Right kidney (tissue), 9 donors: ENCODE results near the gene GALC.
A peak's percentile ranks its signal among the peaks of the same experiment; 100 is the strongest.
"Not testable (repeated sequence)": the region's sequence is repeated elsewhere in the genome, so short reads cannot be mapped to it uniquely, and the experiment has no call there.

Experiments
- DNase-seq: peaks from one replicate; pipeline ENCODE4 v3.0.0-alpha.2; 2016
- long read RNA-seq, 8 donors: transcript quantifications; one replicate each; lab custom pipeline, GENCODE V29; 2026

The GALC gene
- long read RNA-seq, donor 1, partial matches to known transcripts: 0 of 4 reads
- long read RNA-seq, donor 1, other reads (novel, unspliced or antisense): 0 of 4 reads
- long read RNA-seq, donor 2, transcript GALC-201 (17 exons, 3,883 nt): major isoform, 6 of 6 reads
- long read RNA-seq, donor 2, partial matches to known transcripts: 0 of 6 reads
- long read RNA-seq, donor 2, other reads (novel, unspliced or antisense): 0 of 6 reads
- long read RNA-seq, donor 3, partial matches to known transcripts: 0 of 1 reads
- long read RNA-seq, donor 3, other reads (novel, unspliced or antisense): 0 of 1 reads
- long read RNA-seq, donor 4, partial matches to known transcripts: 0 of 4 reads
- long read RNA-seq, donor 4, other reads (novel, unspliced or antisense): 0 of 4 reads
- long read RNA-seq, donor 5, partial matches to known transcripts: 5 of 8 reads
- long read RNA-seq, donor 5, other reads (novel, unspliced or antisense): 0 of 8 reads
- long read RNA-seq, donor 6, partial matches to known transcripts: 0 of 3 reads
- long read RNA-seq, donor 6, other reads (novel, unspliced or antisense): 0 of 3 reads
- long read RNA-seq, donor 7: 0 reads
- long read RNA-seq, donor 8, transcript GALC-201 (17 exons, 3,883 nt): major isoform, 10 of 10 reads
- long read RNA-seq, donor 8, partial matches to known transcripts: 0 of 10 reads
- long read RNA-seq, donor 8, other reads (novel, unspliced or antisense): 0 of 10 reads

DNA sequence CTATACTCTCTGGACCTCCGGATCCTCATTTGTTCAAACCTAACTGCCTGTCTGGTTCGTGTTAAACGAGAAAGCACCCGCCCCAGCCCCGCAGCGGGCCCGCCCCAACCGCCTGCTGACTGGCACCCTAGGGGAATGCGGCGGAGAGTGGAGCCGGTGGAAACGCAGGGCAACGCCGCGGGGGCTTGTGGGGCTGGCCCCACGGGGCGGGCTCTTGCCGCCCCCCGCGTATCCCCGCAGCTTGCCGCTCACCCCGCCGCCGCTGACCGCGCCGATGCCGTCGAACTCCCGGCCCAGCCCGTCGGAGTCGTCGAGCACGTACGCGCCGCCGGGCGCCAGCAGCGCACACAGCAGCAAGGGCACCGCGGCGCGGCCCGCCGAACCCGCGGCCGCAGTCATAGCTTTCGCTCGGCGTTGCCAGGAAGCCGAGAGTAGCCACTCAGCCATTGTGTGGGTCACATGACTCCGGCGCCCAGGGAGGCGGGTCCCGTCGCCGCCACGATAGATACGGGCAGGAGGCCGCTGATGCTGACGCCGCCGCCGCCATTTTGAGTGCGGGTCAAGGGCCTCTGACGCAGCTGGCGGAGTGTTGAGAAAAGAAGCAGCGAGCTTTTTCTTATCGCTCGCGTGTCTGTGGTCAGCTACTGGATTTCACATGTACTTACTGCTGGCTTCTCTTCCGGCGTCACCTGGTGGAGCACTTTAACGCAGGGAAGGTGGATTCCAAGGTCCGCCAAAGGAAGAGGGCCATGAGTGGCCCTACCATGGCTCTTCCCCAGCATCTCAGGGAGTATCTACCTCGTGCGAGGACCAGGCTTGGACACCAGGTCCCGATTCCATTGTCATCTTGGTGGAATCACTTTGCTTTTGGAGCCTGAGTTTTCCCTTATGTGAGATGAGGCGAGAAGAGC is at the start of gene GALC:
Gene GALC (minus strand): TSS at position 465 of the 911 bp plus-strand sequence. CDS start 18 bp downstream, at position 447.
- DNase-seq: peak; percentile 96

DNA sequence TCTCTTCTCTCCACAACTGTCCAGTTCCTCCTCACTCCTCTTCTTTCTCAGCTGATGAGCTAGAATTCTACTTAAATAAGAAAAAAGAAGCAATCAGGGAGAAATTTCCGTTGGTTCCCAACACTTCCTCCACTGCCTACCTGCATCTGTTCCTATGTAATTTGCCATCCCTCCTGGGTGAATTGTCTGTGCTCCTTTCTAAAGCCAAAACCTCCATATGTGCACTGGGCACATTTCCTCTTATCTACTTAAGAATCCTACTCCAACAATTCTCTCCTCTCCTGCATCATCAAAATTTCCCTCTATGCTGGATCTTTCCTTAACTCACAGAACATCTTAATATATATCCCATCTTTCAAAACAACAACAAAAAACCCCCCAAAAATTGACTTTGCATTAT is 47.2 kb upstream of the GALC start:
- DNase-seq: no peak

DNA sequence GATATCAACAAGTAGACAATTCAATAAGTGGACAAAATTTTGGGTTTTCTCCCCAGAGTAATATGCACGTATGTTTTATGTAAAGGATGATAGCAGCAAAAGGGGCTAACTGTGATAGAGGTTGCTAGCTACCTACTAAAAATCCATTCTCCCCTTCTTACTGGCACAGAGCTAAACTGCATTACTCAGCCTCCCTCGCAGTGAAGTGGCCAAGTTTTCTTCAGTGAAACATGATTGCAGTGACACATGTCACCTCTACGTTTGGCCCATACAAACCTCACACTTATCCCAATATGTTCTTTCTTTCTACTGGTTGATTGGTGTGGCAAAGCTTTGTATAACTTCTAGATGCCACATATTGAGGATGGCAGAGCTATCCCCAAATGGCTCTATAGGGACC is 46.2 kb upstream of the GALC start:
- DNase-seq: no peak

DNA sequence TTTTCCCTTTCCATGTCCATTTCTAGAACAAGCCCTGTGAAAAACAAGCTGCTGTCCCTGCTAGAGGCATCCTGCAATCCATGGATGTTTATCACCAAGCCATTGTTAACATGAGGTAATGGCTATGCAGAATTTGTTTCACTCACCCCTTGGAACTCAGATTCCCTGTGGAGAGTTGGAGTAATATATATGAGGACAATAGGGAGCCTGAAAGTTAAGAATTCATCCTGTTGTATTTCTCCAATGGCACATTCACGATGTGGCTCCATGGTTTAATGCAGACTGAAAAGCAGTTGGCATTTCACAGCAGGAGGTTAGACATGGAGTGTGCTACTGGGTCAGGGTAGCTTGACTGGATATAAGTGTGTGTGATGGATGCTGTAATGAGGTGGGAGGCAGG is 44.3 kb upstream of the GALC start:
- no peak for DNase-seq

DNA sequence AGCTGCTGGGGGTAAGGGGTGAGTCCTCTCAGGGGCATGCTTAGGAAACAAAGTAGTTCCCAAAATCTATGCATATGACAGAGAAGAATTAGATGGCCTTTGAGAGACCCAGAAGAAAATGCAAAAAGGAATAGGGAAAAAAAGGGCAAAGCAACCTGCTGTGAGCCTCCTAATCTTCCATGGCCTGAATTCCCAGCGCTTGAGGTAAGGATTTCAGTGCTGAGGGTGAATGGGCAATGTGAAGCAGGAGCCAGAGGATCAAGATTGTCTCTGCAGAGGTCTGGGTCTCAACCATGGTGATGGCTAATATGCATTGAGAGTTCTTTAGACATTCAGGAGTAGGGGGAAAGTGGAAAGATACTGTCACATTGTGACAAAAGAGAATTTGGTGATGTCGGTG is 43.4 kb upstream of the GALC start:
- DNase-seq: no peak

DNA sequence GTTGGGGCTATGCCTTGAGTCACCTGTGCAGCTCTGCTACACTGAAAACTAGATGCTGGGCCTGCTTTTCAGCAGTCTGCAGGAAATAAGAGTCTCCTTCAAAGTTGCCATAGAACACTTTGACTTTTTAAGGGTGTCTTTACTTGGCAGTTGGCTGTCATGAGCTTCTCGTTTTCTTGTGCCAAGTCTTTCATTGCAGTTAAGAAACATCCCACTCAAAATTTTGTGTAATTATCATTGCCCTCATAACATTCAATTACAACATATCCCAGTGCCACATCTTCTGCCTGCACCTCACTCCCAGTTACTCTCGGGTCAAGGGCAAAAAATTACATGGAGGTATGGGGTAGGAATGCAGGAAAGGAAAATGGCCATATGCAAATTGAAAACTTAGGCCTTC is 41.1 kb upstream of the GALC start:
- no peak for DNase-seq

DNA sequence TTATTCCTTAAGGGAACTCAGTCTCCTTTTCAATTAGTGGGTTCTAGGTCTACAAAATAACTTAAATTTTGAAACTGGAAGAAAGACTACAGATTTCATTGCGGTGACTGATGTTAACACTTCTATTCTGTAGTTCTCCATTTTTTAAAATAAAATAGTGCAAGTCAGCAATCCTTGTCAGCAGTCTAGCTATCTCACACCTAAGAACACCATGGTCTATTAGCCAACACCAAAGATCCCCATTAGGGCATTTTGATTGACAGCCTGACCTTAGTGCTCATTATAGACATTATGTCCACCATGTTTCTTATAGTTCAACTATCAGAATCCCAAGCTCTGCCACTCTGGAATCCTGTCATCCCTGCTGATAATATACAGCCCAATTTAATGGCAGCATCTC is 39.4 kb upstream of the GALC start:
- DNase-seq: no peak

DNA sequence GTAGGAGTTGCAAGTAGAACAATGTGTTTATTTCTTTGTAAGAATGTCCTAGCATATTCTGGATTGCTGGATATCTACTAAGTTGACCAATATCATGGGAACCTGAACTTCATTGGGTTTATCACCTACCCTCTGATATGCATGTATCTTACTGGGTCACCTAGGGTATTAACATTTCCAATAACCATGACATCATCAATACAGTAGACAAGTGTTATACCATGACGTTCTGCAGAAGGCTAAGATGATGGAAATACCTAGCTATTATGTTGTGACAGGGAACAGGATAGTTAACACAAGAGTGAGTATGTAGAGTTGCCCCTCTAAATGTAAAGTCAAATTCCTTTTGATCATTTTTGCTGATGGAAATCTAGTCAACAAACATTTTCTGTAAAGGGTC is 37.9 kb upstream of the GALC start:
- DNase-seq: no peak

DNA sequence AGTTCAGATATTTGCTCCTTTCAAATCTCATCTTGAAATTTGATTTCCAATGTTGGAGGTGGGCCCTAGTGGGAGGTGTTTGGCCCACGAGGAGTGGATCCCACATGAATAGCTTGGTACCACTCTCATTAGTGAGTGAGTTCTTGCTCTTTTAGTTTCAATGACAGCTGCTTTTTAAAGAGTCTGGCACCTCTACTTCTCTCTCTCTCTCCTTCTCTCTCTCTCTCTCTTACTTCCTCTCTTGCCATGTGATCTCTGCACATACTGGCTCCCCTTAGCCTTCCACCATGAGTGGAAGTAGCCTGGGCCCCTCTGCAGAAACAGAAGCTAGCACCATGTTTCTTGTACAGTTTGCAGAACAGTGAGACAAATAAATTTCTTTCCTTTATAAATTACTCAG is 37.1 kb upstream of the GALC start:
- DNase-seq: no peak

DNA sequence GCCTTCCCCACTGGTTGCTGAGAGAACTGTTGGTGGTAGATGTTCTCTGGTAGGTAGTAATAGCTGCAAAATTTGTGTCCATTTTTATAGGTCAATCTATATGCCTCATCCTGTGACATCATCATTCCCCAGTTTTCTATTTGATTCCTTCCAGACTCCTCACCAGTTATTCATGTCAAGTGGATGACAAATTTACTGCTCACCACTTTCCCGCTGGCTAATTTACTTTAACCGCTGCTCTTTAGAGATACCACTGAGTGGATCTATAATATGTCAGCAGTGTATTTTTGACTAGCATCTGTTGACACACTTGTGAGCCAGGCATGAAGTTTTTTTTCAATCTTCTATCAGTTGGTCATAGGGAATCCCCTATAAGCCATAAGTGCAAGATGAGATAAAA is 36.5 kb upstream of the GALC start:
- DNase-seq: no peak

DNA sequence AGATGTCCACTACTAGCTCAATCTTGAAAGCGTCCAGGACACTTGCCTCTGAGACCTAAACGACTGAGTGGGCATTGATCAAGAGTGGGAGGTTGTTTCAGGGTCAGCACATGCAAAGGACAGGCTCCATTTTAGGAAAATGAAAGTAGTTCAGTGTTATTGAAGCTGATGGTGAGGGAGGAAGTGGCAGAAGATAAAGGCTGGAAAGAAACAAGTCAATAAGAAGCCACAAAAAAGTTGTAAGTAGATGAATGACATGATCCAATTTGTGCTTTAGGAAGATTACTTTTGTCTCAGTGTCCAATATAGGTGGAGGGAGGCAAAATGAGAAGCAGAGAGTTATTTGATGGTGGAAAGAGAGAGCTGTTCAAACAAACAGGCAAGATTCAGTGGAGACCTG is 33.9 kb upstream of the GALC start:
- no peak for DNase-seq

DNA sequence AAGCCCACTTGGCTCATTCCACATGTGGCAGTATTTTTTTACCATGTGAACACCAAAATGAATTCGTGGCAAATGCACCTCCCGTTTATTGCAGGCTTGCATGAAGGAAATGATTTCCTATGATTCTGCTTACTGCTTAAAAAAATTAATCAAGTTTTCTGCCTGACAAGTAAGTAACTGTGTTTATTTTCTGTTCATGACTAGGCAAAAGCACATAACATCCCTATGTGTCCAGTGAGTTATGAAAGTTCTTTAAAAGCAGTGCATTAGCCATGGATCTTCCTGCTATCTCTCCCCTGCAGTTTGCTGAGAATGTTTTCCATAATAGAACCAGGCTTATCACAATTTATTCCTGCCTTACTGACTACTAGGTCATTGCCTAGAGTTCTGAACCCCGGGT is 32.3 kb upstream of the GALC start:
- no peak for DNase-seq

DNA sequence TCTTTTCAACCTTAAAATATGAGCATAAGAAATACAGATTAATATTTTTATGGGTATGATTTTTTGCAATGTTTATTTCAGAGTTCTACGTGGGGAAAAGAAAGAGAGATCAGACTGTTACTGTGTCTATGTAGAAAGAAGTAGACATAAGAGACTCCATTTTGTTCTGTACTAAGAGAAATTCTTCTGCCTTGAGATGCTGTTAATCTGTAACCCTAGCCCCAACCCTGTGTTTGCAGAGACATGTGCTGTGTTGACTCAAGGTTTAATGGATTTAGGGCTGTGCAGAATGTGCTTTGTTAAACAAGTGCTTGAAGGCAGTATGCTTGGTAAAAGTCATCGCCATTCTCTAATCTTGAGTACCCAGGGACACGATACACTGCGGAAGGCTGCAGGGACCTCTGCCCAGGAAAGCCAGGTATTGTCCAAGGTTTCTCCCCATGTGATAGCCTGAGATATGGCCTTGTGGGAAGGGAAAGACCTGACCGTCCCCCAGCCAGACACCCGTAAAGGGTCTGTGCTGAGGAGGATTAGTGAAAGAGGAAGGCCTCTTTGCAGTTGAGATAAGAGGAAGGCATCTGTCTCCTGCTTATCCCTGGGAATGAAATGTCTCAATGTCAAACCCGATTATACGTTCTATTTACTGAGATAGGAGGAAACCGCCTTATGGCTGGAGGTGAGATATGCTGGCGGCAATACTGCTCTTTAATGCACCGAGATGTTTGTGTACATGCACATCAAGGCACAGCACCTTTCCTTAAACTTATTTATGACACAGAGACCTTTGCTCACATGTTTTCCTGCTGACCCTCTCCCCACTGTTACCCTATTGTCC is 31.5 kb upstream of the GALC start:
- DNase-seq: not testable (repeated sequence)

DNA sequence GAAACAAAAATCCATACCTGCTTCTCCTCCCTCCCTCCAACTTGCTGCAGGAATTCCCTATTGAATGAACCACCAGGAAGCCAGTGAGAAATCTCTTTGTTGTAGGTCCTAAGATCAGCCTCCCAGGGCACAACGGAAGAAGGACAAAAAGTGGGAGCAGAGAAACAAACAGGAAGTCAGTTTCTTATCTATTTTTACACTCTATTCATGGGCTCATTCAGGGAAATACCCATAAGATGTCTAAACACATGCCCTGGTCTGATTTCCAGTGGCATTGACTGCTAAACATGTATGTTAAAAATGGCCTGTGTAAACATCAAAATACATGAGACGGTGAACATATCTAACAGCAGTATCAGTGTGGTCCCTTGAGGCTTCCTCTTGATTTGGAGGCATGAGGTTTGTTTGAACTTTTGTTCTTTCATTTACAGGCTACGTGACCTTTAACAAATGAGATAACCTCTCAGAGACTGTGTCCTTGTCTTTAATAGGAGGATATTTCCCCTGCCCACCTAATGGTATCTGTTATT is 30.7 kb upstream of the GALC start:
- no peak for DNase-seq

DNA sequence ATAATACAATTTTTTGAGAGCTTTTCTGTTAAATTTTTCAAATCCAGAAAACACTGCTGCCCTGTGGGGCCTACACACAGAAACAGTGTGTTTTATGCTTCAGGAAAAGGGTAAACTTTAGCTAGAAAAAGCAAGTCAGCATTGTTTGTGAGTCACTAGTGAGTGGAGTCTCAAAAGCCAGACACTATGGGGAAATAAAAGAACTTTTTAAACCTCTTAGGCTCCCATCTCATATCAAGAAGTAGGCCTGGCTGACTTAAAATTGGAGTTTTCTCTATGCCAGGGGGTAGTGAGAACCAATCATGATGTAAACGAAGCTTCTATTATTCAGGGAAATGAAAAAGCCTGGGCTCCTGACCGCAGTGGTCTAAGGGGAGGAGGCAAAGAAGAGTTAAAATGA is 24.6 kb upstream of the GALC start:
- no peak for DNase-seq

DNA sequence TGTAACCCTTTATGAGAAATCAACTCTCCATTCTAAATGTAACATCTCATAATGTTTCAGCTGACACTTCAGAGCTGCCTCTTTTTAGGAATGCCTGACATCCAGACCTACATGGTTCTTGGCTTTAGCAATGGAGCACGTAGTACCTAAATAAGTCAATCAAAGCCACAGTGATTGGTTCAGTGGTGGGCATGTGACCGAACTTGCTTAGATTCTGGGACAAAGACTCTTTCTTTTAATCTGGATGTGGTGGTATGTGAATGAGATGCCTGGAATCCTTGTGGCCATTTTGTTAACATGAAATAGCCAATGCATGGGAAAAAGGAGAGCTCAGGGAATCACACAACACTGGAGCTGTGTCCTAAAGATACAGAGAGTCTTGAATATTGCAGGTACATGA is 23.8 kb upstream of the GALC start:
- DNase-seq: no peak

DNA sequence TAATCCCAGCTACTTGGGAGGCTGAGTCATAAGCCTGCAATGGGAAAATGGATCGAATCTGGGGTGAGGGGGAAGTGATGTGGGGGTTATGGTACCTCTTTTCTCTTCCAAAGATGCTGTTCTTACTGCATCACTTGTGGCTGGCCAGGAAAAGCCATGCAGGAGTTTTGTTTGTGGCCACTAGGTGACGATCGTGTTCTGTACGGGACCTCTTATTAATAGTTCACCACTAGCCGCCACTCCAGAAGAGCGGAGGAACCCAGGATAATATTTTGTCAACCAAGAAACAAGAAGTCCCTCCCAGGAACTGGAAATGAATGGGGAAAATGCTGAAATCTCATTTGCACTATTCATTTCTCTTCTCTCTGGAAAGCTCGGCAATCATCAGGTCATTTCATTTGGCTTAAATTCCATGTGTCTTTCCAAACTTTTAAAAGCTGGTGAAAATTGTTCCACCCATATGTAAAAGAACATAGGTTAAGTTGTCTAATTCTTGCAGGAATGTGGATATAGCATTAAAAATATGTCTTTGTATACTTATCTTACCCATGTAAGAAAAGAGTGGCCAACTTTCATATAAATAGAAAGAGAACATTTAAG is 20.9 kb upstream of the GALC start:
- peak; percentile 21 for DNase-seq

DNA sequence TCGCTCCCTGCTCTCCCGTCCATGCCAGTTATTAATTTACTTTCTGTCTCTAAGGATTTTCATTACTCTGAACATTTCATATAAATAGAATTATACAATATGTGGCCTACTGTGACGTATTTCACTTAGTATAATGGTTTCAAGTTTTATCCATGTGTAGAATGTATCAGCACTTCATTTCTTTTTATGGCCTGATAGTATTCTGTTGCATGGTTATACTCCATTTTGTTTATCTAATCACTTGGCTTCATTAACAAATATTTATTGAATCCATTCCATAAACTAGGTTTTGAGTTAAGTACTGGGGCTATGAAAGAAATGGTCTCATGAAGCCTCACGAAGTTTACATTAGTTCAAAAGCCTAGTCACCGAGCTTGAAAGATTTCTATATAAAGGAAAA is 19.5 kb upstream of the GALC start:
- no peak for DNase-seq

DNA sequence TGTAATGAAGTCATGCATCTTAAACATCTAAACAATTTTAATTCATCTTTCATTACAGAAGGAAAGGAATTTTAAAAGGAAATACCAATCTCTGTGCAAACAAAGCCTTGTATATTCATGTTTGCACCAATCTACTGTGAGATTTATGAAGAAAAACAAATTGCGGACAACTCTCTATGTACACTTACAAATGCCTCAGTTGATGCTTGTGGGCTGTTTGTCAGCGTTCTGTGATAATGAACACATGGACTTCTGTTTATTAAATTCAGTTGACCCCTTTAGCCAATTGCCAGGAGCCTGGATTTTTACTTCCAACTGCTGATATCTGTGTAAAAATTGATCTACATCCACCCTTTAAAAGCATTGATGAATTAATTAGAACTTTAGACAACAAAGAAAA is 17.3 kb upstream of the GALC start:
- no peak for DNase-seq

DNA sequence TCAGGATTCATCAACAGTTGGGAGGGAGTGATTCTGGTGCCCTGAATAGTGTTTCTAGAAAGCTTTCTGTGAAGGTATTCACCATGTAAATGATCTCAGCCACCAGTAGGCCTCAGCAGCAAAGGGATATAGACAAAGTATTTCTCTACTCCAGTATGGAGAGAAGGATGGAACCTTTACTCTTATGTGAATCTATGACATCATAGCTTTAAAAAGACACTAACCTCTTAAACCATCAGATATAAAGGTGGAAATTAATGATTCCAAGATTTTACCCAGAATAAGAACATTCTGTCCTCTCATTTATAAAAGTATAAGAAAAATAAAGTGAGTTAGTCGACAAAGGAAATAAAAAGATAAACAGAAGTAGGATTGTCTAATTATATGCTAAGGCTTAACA is 16.5 kb upstream of the GALC start:
- DNase-seq: no peak

DNA sequence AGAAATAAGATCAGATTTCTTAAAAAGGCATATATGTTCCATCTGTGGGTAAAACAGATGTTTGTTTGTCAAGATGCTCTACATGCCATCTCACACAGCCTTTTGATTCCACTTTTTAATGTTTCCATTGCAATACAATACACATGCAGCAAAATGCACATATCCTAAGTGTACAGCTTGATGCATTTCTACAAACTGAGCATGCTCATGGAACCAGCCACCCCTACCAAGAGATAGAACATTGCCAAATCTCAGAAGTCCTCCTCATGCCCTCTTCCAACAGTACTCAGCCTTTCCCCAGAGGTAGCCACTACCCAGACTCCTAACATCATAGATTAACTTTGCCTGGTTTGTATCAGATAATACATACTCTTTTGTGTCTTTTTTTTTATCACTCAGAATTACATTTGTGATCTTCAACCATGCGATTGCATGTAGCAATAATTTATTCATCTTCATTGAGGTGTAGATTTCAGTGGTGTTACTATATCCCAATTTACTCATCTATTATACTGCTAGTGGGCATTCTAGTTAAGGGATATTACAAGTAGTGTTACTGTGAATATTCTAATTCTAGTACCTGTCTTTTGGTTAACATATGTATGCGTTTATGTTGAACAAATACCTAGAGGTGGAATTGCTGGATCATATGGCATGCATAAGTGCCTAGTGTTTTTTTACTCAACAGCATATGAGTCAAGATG is 15.2 kb upstream of the GALC start:
- DNase-seq: no peak
